HCT116 (cell line): ENCODE measurements around the gene BST1. TPM values are rescaled to one million over a fixed set of nuclear protein-coding genes. Genes with fewer than 3 reads are reported as not detected.

ENCODE experiments used
- ATAC-seq: fragments of 200-7000 bp; cut with Tn5 transposase; 2 replicates; pipeline ENCODE4 v1.9.1; 2020; ENCODE audit warnings: mild to moderate bottlenecking, moderate library complexity
- BruUV-seq: library from RNA; stranded (reverse); fragments of 400-500 nt; replicated peaks from 2 replicates; lab custom pipeline; 2021; lab: Mats Ljungman, UMichigan
- CTCF ChIA-PET: fragments of 300-600 bp; sonication (Branson Sonifier 250); formaldehyde crosslinking; loops from one replicate; lab custom pipeline; 2021; ENCODE audit warnings: antibody characterized with exemption; lab: Charles Lee
- POLR2A ChIA-PET: fragments of 300-600, 350-600 bp; sonication (Branson Sonifier 250); formaldehyde crosslinking; loops from one replicate; lab custom pipeline; 2021; ENCODE audit warnings: antibody characterized with exemption; lab: Charles Lee
- RAD21 ChIA-PET, 2 experiments: fragments of 300-600 bp; sonication (Branson Sonifier 250); formaldehyde crosslinking; loops; one replicate each; lab custom pipeline; 2023; ENCODE audit warnings: low total read pairs in 2 of 2; ENCODE audit not compliant: uncharacterized antibody in 2 of 2, unreplicated experiment in 2 of 2, low non-redundant PET in 1 of 2; lab: Charles Lee
- DNase-seq: peaks from one replicate; pipeline ENCODE4 v3.0.0-alpha.2; 2010; ENCODE audit warnings: low read depth, low spot score
- H2AFZ ChIP-seq: fragments of 200-600 bp; shearing (Covaris generic), sonication (generic); 2 replicates; pipeline ENCODE4 v1.6.1; 2017; ENCODE audit warnings: low read depth, mixed run types, mixed read lengths, antibody characterized with exemption, low read length; ENCODE audit not compliant: poor library complexity, severe bottlenecking
- H3K27ac ChIP-seq: 2 replicates; pipeline ENCODE4 v1.5.1; 2012; ENCODE audit warnings: low read depth, low read length
- H3K27me3 ChIP-seq: fragments of 200-600 bp; sonication (generic); 2 replicates; pipeline ENCODE4 v1.6.1; 2016; ENCODE audit warnings: mixed run types, low read length, mixed read lengths; ENCODE audit not compliant: insufficient read depth
- H3K36me3 ChIP-seq, 2 experiments: fragments of 200-500 bp in 1 of 2; fragments of 200-600 bp in 1 of 2; sonication (Bioruptor generic) in 1 of 2; sonication (generic) in 1 of 2; 2 replicates each; pipeline versions ENCODE4 v1.5.1 to v1.6.1; 2014 to 2016; ENCODE audit warnings: low read length in 2 of 2, inconsistent platforms in 1 of 2, mixed read lengths in 1 of 2, mixed run types in 1 of 2; ENCODE audit not compliant: insufficient read depth in 2 of 2, control insufficient read depth in 1 of 2
- H3K4me1 ChIP-seq, 2 experiments: fragments of 200-600 bp in 1 of 2; sonication (generic) in 1 of 2; 2 replicates each; pipeline versions ENCODE4 v1.5.1 to v1.6.1; 2012 to 2017; ENCODE audit warnings: low read length in 2 of 2, inconsistent platforms in 1 of 2, mild to moderate bottlenecking in 1 of 2, mixed read lengths in 1 of 2, mixed run types in 1 of 2, moderate library complexity in 1 of 2; ENCODE audit not compliant: insufficient read depth in 2 of 2, control insufficient read depth in 1 of 2
- H3K4me2 ChIP-seq: fragments of 200-600 bp; sonication (generic); 2 replicates; pipeline ENCODE4 v1.6.1; 2017; ENCODE audit warnings: mixed run types, low read length, mixed read lengths
- H3K4me3 ChIP-seq, 2 experiments: fragments of 200-600 bp in 1 of 2; sonication (generic) in 1 of 2; replicated peaks in 1 of 2; 2 replicates each; pipeline ENCODE4 v1.5.1; 2011 to 2016; ENCODE audit warnings: low read length in 2 of 2, control low read depth in 1 of 2, low read depth in 1 of 2, mild to moderate bottlenecking in 1 of 2, mixed read lengths in 1 of 2, mixed run types in 1 of 2
- H3K79me2 ChIP-seq: fragments of 200-600 bp; sonication (generic); 2 replicates; pipeline ENCODE4 v1.6.1; 2017; ENCODE audit warnings: mild to moderate bottlenecking, mixed run types, low read length, moderate library complexity, mixed read lengths; ENCODE audit not compliant: insufficient read depth
- H3K9ac ChIP-seq: fragments of 200-600 bp; sonication (generic); 2 replicates; pipeline ENCODE4 v1.6.1; 2016; ENCODE audit warnings: low read length, mixed read lengths
- H3K9me2 ChIP-seq: fragments of 200-600 bp; sonication (generic), shearing (Covaris generic); 2 replicates; pipeline ENCODE4 v1.6.1; 2017; ENCODE audit warnings: mixed run types, mild to moderate bottlenecking, moderate library complexity; ENCODE audit not compliant: insufficient read depth
- H3K9me3 ChIP-seq, 2 experiments: fragments of 200-500 bp in 1 of 2; fragments of 200-600 bp in 1 of 2; sonication (Bioruptor generic) in 1 of 2; sonication (generic) in 1 of 2; 2 replicates each; pipeline ENCODE4 v1.6.1; 2014 to 2017; ENCODE audit warnings: low read length in 2 of 2, mixed read lengths in 2 of 2, inconsistent platforms in 1 of 2, low read depth in 1 of 2, mild to moderate bottlenecking in 1 of 2, mixed run types in 1 of 2, moderate library complexity in 1 of 2; ENCODE audit not compliant: control insufficient read depth in 1 of 2, insufficient read depth in 1 of 2
- H4K20me1 ChIP-seq: fragments of 200-600 bp; sonication (generic), shearing (Covaris generic); 2 replicates; pipeline ENCODE4 v1.6.1; 2017; ENCODE audit warnings: mixed run types, mild to moderate bottlenecking, moderate library complexity; ENCODE audit not compliant: insufficient read depth
- CTCF ChIP-seq, 3 experiments: fragments of 200-600 bp in 1 of 3; sonication (generic) in 1 of 3; IDR thresholded peaks in 2 of 3; conservative IDR thresholded peaks in 1 of 3; 2 replicates each; pipeline ENCODE4 v1.5.1; 2012 to 2017; ENCODE audit warnings: low read depth in 2 of 3, low read length in 2 of 3, antibody characterized with exemption in 1 of 3, borderline replicate concordance in 1 of 3, control low read depth in 1 of 3, mild to moderate bottlenecking in 1 of 3, mixed read lengths in 1 of 3, mixed run types in 1 of 3, moderate library complexity in 1 of 3; ENCODE audit not compliant: insufficient read depth in 1 of 3
- EGR1 ChIP-seq: IDR thresholded peaks from 2 replicates; pipeline ENCODE4 v1.6.1; 2012; ENCODE audit warnings: low read depth
- ELF1 ChIP-seq: IDR thresholded peaks from 2 replicates; pipeline ENCODE4 v1.6.1; 2012; ENCODE audit warnings: low read depth, borderline replicate concordance
- FOSL1 ChIP-seq: IDR thresholded peaks from 2 replicates; pipeline ENCODE4 v1.6.1; 2012; ENCODE audit warnings: low read depth
- MAX ChIP-seq: IDR thresholded peaks from 2 replicates; pipeline ENCODE4 v1.6.1; 2012
- POLR2A ChIP-seq: IDR thresholded peaks from 2 replicates; pipeline ENCODE4 v1.7.0; 2011; ENCODE audit warnings: borderline replicate concordance; ENCODE audit not compliant: insufficient read depth, insufficient read length; ENCODE audit errors: extremely low read depth
- POLR2AphosphoS5 ChIP-seq: IDR thresholded peaks from 2 replicates; pipeline ENCODE4 v1.6.1; 2011; ENCODE audit warnings: mild to moderate bottlenecking, low read depth, low read length, moderate library complexity
- RAD21 ChIP-seq: IDR thresholded peaks from 2 replicates; pipeline ENCODE4 v1.6.1; 2012; ENCODE audit warnings: low read depth, mild to moderate bottlenecking
- SP1 ChIP-seq: IDR thresholded peaks from 2 replicates; pipeline ENCODE4 v1.6.1; 2012; ENCODE audit warnings: low read depth
- SRF ChIP-seq: IDR thresholded peaks from 2 replicates; pipeline ENCODE4 v1.6.1; 2012; ENCODE audit warnings: low read depth
- ZBTB33 ChIP-seq: IDR thresholded peaks from 2 replicates; pipeline ENCODE4 v1.6.1; 2011; ENCODE audit warnings: mild to moderate bottlenecking, low read length, moderate library complexity; ENCODE audit not compliant: insufficient replicate concordance; ENCODE audit errors: extremely low read depth
- ZFX ChIP-seq: fragments of 450-650 bp; IDR thresholded peaks from 2 replicates; pipeline ENCODE4 v1.6.1; 2017
- intact Hi-C: fragments of 100-400 bp; cut with micrococcal nuclease; formaldehyde crosslinking; loops from 2 replicates; pipeline ENCODE4 v1.10.0; 2022
- total RNA-seq: library from RNA; stranded (reverse); gene quantifications from one replicate; pipeline ENCODE4 v1.2.1, GENCODE V29; 2021; ENCODE audit not compliant: unreplicated experiment
- TF ChIP-seq, protein P1 (sequence below): IDR thresholded peaks from 2 replicates; pipeline ENCODE4 v1.6.1; 2012

The BST1 gene
- total RNA-seq, 1 experiment from 2014 or later, result 0.44 TPM

GRCh38 chr4:15776871-15777648, 74.2 kb downstream of the BST1 start (continued):
- no peak for TF ChIP-seq ZBTB33
- no peak for TF ChIP-seq CTCF (IDR thresholded peaks at IDR 0.05 in 2 of 3, conservative IDR thresholded peaks at IDR 0.05 in 1 of 3; ENCODE audit: borderline replicate concordance in 1 of 3, insufficient read depth in 1 of 3, low read depth in 2 of 3, low read length in 2 of 3)
- TF ChIP-seq ZFX, result no peak

DNA sequence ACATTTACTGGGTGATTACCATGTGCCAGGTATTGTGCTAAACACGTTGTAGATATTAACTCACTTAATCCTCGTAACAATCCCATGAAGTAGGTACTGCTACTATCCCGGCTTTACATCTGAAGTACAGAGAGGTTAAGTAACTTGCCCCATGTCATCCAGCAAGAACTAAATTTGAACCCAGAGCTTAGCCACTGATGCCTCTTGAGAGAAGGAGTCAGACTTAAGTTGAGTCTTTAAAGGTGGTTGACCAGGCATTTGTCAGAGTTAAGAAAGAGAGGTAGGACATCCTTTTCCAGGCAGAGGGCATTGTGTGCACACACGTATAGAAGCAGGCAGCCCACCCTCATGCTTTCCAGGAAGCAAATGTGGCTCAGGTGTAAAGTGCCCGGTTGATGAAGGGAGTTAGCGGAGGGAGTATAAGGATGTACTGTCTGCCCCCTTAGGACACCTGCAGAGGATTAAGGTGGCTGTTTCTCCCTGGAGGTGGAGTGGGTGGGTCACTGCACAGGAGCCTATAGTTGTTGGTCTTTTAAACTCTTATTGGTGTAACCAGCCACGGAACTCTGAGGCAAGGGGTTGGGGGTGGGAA, 74.9 kb downstream of the BST1 start:
- H3K36me3 ChIP-seq, result no peaks in the 10 kb centered on the region
- ChIA-PET RAD21 (no interaction called here), CTCF (no interaction called here), POLR2A (no interaction called here)
- no TSS peak for BruUV-seq
- H3K27ac ChIP-seq, result no peak overlapping the region
- ATAC-seq (no peak), DNase-seq (no peak)
- H3K4me1 ChIP-seq, result no peaks in the 10 kb centered on the region
- no peaks in the 10 kb centered on the region for H4K20me1 ChIP-seq
- H3K9me2 ChIP-seq, result no peaks in the 10 kb centered on the region
- no peaks in the 10 kb centered on the region for H3K9me3 ChIP-seq
- H2AFZ ChIP-seq, result no peak overlapping the region
- H3K27me3 ChIP-seq, result peaks cover 15% of the 10 kb centered on the region; the same call in 1 of the 2 replicates
- intact Hi-C loops, result no loop called here
- no peaks in the 10 kb centered on the region for H3K79me2 ChIP-seq
- no peak overlapping the region for H3K9ac ChIP-seq
- no peak overlapping the region for H3K4me2 ChIP-seq
- no peak overlapping the region for H3K4me3 ChIP-seq
- TF ChIP-seq POLR2AphosphoS5 (no peak), ZFX (no peak), ZBTB33 (no peak), FOSL1 (no peak), SP1 (no peak), ELF1 (no peak), EGR1 (no peak), CTCF (IDR thresholded peaks at IDR 0.05 in 2 of 3, conservative IDR thresholded peaks at IDR 0.05 in 1 of 3; ENCODE audit: borderline replicate concordance in 1 of 3, insufficient read depth in 1 of 3, low read depth in 2 of 3, low read length in 2 of 3) (no peak), MAX (no peak), RAD21 (no peak), POLR2A (no peak), SRF (no peak)
- TF ChIP-seq, protein P1, sequence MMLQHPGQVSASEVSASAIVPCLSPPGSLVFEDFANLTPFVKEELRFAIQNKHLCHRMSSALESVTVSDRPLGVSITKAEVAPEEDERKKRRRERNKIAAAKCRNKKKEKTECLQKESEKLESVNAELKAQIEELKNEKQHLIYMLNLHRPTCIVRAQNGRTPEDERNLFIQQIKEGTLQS, result no peak
